ENCODE results near the gene SEMA5B. TPM values are rescaled to one million over a fixed set of nuclear protein-coding genes. Genes with fewer than 3 reads are reported as not detected.

The SEMA5B gene
- total and polyA plus RNA-seq, 3 donors from 2014 or later, result 0.68 to 2.0 (median 1.3) TPM

GRCh38 chr3:123058505-123058904 lies 30.9 kb upstream of the SEMA5B start:
- H3K9me3 ChIP-seq, result no peaks in the 10 kb centered on the region
- intact Hi-C loops (cut with DNase I; ENCODE audit: low total_unique reads), result no loop called here
- no peak for DNase-seq
- no peak overlapping the region for H3K4me3 ChIP-seq
- no peak for TF ChIP-seq POLR2A (IDR thresholded peaks at IDR 0.05)
- TF ChIP-seq CTCF (IDR thresholded peaks at IDR 0.05), result no peak
- no peak overlapping the region for H3K27ac ChIP-seq
- H3K36me3 ChIP-seq (ENCODE audit: low read depth, missing control alignments), result no peaks in the 10 kb centered on the region
- H3K27me3 ChIP-seq, result no peaks in the 10 kb centered on the region
- WGBS, 2 donors, result 86 to 95% methylated on average over 5 of the region's 5 CpGs
- H3K4me1 ChIP-seq, result peaks cover 2% of the 10 kb centered on the region

- Histone ChIP-seq H3K36me3 (ENCODE audit: low read depth, missing control alignments) (no peaks in the 10 kb centered on the region), H3K4me1 (peaks cover 2% of the 10 kb centered on the region), H3K27ac (no peak overlapping the region), H3K27me3 (no peaks in the 10 kb centered on the region), H3K4me3 (no peak overlapping the region), H3K9me3 (no peaks in the 10 kb centered on the region)
- 77% methylated on average over 5 of the region's 5 CpGs for WGBS, 2 donors
- no peak for DNase-seq
- TF ChIP-seq CTCF (IDR thresholded peaks at IDR 0.05) (no peak), POLR2A (IDR thresholded peaks at IDR 0.05) (no peak)
- intact Hi-C loops (cut with DNase I; ENCODE audit: low total_unique reads), result no loop called here
Measured at GRCh38 chr3:123055352-123055751, 27.8 kb upstream of the SEMA5B start.

- no peaks in the 10 kb centered on the region for H3K9me3 ChIP-seq
- H3K27ac ChIP-seq, result no peak overlapping the region
- H3K27me3 ChIP-seq, result no peaks in the 10 kb centered on the region
- DNase-seq, result no peak
- no peak for TF ChIP-seq CTCF (IDR thresholded peaks at IDR 0.05)
- TF ChIP-seq POLR2A (IDR thresholded peaks at IDR 0.05), result no peak
- WGBS, 2 donors, result 75 to 81% methylated on average over 4 of the region's 4 CpGs
- H3K36me3 ChIP-seq (ENCODE audit: low read depth, missing control alignments), result no peaks in the 10 kb centered on the region
- intact Hi-C loops (cut with DNase I; ENCODE audit: low total_unique reads), result no loop called here
- peaks cover 2% of the 10 kb centered on the region for H3K4me1 ChIP-seq
- H3K4me3 ChIP-seq, result no peak overlapping the region
Measured at GRCh38 chr3:123054931-123055330, 27.4 kb upstream of the SEMA5B start.

- Histone ChIP-seq H3K27me3 (no peaks in the 10 kb centered on the region), H3K36me3 (ENCODE audit: low read depth, missing control alignments) (no peaks in the 10 kb centered on the region), H3K9me3 (no peaks in the 10 kb centered on the region), H3K4me3 (no peak overlapping the region), H3K4me1 (peaks cover 2% of the 10 kb centered on the region), H3K27ac (no peak overlapping the region)
- TF ChIP-seq CTCF (IDR thresholded peaks at IDR 0.05) (no peak), POLR2A (IDR thresholded peaks at IDR 0.05) (no peak)
- no peak for DNase-seq
- WGBS, 2 donors, result 54 to 67% methylated on average over 5 of the region's 5 CpGs
- intact Hi-C loops (cut with DNase I; ENCODE audit: low total_unique reads), result no loop called here
Measured at GRCh38 chr3:123054109-123054778, 26.7 kb upstream of the SEMA5B start.

GRCh38 chr3:123053107-123053506 lies 25.5 kb upstream of the SEMA5B start:
- intact Hi-C loops (cut with DNase I; ENCODE audit: low total_unique reads), result no loop called here
- no peaks in the 10 kb centered on the region for H3K9me3 ChIP-seq
- WGBS, 2 donors, result 55 to 66% methylated on average over 1 to 2 of the region's 2 CpGs

More at GRCh38 chr3:123053107-123053506, 25.5 kb upstream of the SEMA5B start:
- H3K36me3 ChIP-seq (ENCODE audit: low read depth, missing control alignments), result no peaks in the 10 kb centered on the region
- no peak for DNase-seq
- no peak overlapping the region for H3K4me3 ChIP-seq
- H3K27me3 ChIP-seq, result no peaks in the 10 kb centered on the region
- TF ChIP-seq CTCF (IDR thresholded peaks at IDR 0.05), result no peak
- no peak for TF ChIP-seq POLR2A (IDR thresholded peaks at IDR 0.05)
- H3K27ac ChIP-seq, result no peak overlapping the region
- peaks cover 2% of the 10 kb centered on the region for H3K4me1 ChIP-seq
